Measurements from ENCODE around the gene MYO1C. TPM values are rescaled to one million over a fixed set of nuclear protein-coding genes. Genes with fewer than 3 reads are reported as not detected.

MYO1C gene
- total RNA-seq, 4 donors from 2014 or later = 144 to 232 (median 179) TPM

- TF ChIP-seq POLR2A (IDR thresholded peaks at IDR 0.05) = no peak
- no peak for TF ChIP-seq CTCF (IDR thresholded peaks at IDR 0.05)
- Histone ChIP-seq H3K4me3 (no peak overlapping the region), H3K4me1 (peaks cover 0 to 20% (median 0%) of the 10 kb centered on the region in 4 donors), H3K27me3 (no peaks in the 10 kb centered on the region), H3K27ac (no peak overlapping the region), H3K36me3 (peaks cover 0 to 29% (median 0%) of the 10 kb centered on the region in 3 donors), H3K9me3 (no peaks in the 10 kb centered on the region)
- no peak for DNase-seq
These were observed 76.1 kb downstream of the MYO1C start for GRCh38 chr17:1416414-1416813.

- H3K9me3 ChIP-seq = no peaks in the 10 kb centered on the region
- no peak for DNase-seq
- peaks cover 0 to 13% (median 0%) of the 10 kb centered on the region in 3 donors for H3K36me3 ChIP-seq
- peaks cover 0 to 20% (median 0%) of the 10 kb centered on the region in 4 donors for H3K4me1 ChIP-seq
- TF ChIP-seq CTCF (IDR thresholded peaks at IDR 0.05) (no peak), POLR2A (IDR thresholded peaks at IDR 0.05) (no peak)
- H3K4me3 ChIP-seq = no peak overlapping the region
- H3K27me3 ChIP-seq = no peaks in the 10 kb centered on the region
- no peak overlapping the region for H3K27ac ChIP-seq
These were observed 77.9 kb downstream of the MYO1C start for GRCh38 chr17:1414634-1415033.

Other genes starting within 250 kb of the MYO1C start
- gene BHLHA9, start 222.2 kb downstream of the MYO1C start, total RNA-seq = not detected
- under 1 TPM in 2 of 4 donors, not detected in 2; 0.35 to 0.40 TPM for gene TRARG1, start 213.0 kb downstream of the MYO1C start, total RNA-seq
- 100 to 1,000 TPM; 317 to 474 (median 395) TPM for gene YWHAE, start 92.5 kb downstream of the MYO1C start, total RNA-seq
- gene CRK, start 36.5 kb downstream of the MYO1C start, total RNA-seq = 10 to 100 TPM; 33.0 to 66.2 (median 59.5) TPM
- 100 to 1,000 TPM in 1 of 4 donors, 10 to 100 TPM in 3; 60.9 to 163 (median 64.7) TPM for gene INPP5K, start 23.9 kb upstream of the MYO1C start, total RNA-seq
- 100 to 1,000 TPM in 2 of 4 donors, 10 to 100 TPM in 2; 88.2 to 132 (median 107) TPM for gene PITPNA, start 70.1 kb upstream of the MYO1C start, total RNA-seq
- gene SLC43A2, start 136.1 kb upstream of the MYO1C start, total RNA-seq = 100 to 1,000 TPM in 1 of 4 donors, 10 to 100 TPM in 3; 58.6 to 103 (median 69.0) TPM
- 10 to 100 TPM in 3 of 4 donors, 1 to 10 TPM in 1; 9.8 to 32.2 (median 20.3) TPM for gene SCARF1, start 153.0 kb upstream of the MYO1C start, total RNA-seq
- 100 to 1,000 TPM in 1 of 4 donors, 10 to 100 TPM in 3; 29.7 to 173 (median 92.3) TPM for gene RILP, start 157.2 kb upstream of the MYO1C start, total RNA-seq
- gene PRPF8, start 192.2 kb upstream of the MYO1C start, total RNA-seq = 100 to 1,000 TPM; 138 to 390 (median 226) TPM
- gene TLCD2, start 217.7 kb upstream of the MYO1C start, total RNA-seq = 10 to 100 TPM in 3 of 4 donors, 1 to 10 TPM in 1; 8.3 to 37.8 (median 19.5) TPM
- gene WDR81, start 232.0 kb upstream of the MYO1C start, total RNA-seq = 10 to 100 TPM; 37.1 to 83.3 (median 59.2) TPM

Measured in Peyer's patch (tissue), 4 donors.